DND-41 (cell line): ENCODE data around the gene SCMH1.

Source experiments
- EZH2 ChIP-seq: IDR thresholded peaks from 3 replicates; pipeline ENCODE4 v1.6.1; 2012; ENCODE audit warnings: borderline replicate concordance, low read depth, mild to moderate bottlenecking, moderate library complexity, low read length, inconsistent platforms; ENCODE audit not compliant: severe bottlenecking
- TF ChIP-seq, protein P1 (sequence below): IDR thresholded peaks from 2 replicates; pipeline ENCODE4 v1.5.1; 2012; ENCODE audit warnings: borderline replicate concordance, low read length, moderate library complexity, mild to moderate bottlenecking; ENCODE audit not compliant: poor library complexity, severe bottlenecking; ENCODE audit errors: extremely low read depth

DNA sequence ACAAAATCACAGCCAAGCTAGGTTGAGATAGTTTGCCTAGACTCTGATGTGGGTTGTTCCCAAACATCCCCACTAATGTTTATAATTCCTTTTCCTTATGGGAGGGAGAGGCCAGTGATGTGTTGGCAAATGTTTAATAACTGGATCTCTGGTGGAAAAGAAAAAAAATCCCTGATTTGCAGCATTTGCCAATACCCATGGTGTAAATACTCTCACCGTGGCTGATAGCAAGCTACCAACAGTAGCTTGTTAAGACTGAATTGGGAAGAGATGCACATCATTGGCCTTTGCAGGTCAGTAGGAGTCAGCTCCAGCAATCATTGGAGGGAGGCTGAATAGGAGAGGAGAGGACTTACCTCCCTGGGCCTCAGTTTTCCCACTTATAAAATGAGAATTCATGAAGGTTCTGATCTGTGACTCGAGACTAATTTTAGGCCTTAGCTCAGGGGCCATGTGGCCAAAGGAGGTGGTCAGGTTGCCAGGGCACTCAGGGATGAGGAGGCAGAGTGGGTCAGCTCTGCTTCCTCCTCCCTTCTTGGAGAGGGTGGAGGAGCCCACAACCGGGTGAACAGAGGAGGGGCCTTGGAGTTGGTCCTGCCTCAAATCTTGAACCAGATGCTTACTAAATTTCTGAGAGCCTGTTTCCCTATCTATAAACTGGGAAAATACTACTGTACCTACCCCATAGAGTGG, 20.0 kb upstream of the SCMH1 start:
- TF ChIP-seq, protein P1, sequence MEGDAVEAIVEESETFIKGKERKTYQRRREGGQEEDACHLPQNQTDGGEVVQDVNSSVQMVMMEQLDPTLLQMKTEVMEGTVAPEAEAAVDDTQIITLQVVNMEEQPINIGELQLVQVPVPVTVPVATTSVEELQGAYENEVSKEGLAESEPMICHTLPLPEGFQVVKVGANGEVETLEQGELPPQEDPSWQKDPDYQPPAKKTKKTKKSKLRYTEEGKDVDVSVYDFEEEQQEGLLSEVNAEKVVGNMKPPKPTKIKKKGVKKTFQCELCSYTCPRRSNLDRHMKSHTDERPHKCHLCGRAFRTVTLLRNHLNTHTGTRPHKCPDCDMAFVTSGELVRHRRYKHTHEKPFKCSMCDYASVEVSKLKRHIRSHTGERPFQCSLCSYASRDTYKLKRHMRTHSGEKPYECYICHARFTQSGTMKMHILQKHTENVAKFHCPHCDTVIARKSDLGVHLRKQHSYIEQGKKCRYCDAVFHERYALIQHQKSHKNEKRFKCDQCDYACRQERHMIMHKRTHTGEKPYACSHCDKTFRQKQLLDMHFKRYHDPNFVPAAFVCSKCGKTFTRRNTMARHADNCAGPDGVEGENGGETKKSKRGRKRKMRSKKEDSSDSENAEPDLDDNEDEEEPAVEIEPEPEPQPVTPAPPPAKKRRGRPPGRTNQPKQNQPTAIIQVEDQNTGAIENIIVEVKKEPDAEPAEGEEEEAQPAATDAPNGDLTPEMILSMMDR: no peak
- TF ChIP-seq EZH2: no peak
